ENCODE measurements around the gene TPRN. TPM values are rescaled to one million over a fixed set of nuclear protein-coding genes. Genes with fewer than 3 reads are reported as not detected.

Gene TPRN
- total and polyA plus RNA-seq, 9 of the 15 experiments (the other 6 are each of a cell fraction or from before 2014, with no cell fraction given): 0.31 to 31.9 (median 4.4) TPM

- TF ChIP-seq ZNF561 (CRISPR knock-in tag; conservative IDR thresholded peaks at IDR 0.05) (no peak), CREB1 (IDR thresholded peaks at IDR 0.05) (peak; percentile 100), CREB1 (CRISPR knock-in tag; IDR thresholded peaks at IDR 0.05) (peak; percentile 100), ZZZ3 (IDR thresholded peaks at IDR 0.05) (no peak), KDM1A (IDR thresholded peaks at IDR 0.05) (no peak), NR2F6 (CRISPR knock-in tag; IDR thresholded peaks at IDR 0.05) (no peak), KLF1 (tag; IDR thresholded peaks at IDR 0.05) (no peak; the same call in none of the 2 replicates), HCFC1 (IDR thresholded peaks at IDR 0.05; ENCODE audit: low read depth, low read length) (peak; percentile 97), NCOR1 (IDR thresholded peaks at IDR 0.05) (no peak; the same call in 1 of the 2 replicates), TSC22D4 (tag; IDR thresholded peaks at IDR 0.05) (no peak), STAT5A (IDR thresholded peaks at IDR 0.05; ENCODE audit: borderline replicate concordance, low read length) (no peak), ZNF609 (CRISPR knock-in tag; IDR thresholded peaks at IDR 0.05; ENCODE audit: borderline replicate concordance) (0 out of 2 replicates have a peak, but pooled peaks have one; percentile 12), BRCA1 (IDR thresholded peaks at IDR 0.05) (no peak), BRCA1 (CRISPR knock-in tag; IDR thresholded peaks at IDR 0.05) (no peak), ARID3A (IDR thresholded peaks at IDR 0.05; ENCODE audit: borderline replicate concordance, low read depth, low read length) (no peak), ZNF23 (CRISPR knock-in tag; IDR thresholded peaks at IDR 0.05) (no peak), NELFE (IDR thresholded peaks at IDR 0.05; ENCODE audit: insufficient read depth, insufficient read length) (no peak)
- TF ChIP-seq, protein P1, sequence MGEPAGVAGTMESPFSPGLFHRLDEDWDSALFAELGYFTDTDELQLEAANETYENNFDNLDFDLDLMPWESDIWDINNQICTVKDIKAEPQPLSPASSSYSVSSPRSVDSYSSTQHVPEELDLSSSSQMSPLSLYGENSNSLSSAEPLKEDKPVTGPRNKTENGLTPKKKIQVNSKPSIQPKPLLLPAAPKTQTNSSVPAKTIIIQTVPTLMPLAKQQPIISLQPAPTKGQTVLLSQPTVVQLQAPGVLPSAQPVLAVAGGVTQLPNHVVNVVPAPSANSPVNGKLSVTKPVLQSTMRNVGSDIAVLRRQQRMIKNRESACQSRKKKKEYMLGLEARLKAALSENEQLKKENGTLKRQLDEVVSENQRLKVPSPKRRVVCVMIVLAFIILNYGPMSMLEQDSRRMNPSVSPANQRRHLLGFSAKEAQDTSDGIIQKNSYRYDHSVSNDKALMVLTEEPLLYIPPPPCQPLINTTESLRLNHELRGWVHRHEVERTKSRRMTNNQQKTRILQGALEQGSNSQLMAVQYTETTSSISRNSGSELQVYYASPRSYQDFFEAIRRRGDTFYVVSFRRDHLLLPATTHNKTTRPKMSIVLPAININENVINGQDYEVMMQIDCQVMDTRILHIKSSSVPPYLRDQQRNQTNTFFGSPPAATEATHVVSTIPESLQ (CRISPR knock-in tag; IDR thresholded peaks at IDR 0.05): no peak
- TF ChIP-seq, protein P2, sequence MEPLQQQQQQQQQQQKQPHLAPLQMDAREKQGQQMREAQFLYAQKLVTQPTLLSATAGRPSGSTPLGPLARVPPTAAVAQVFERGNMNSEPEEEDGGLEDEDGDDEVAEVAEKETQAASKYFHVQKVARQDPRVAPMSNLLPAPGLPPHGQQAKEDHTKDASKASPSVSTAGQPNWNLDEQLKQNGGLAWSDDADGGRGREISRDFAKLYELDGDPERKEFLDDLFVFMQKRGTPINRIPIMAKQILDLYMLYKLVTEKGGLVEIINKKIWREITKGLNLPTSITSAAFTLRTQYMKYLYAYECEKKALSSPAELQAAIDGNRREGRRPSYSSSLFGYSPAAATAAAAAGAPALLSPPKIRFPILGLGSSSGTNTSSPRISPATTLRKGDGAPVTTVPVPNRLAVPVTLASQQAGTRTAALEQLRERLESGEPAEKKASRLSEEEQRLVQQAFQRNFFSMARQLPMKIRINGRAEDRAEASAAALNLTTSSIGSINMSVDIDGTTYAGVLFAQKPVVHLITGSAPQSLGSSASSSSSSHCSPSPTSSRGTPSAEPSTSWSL (CRISPR knock-in tag; IDR thresholded peaks at IDR 0.05; ENCODE audit: borderline replicate concordance): no peak
These were observed 11.8 kb downstream of the TPRN start, which contains the start of the genes ANAPC2 and SSNA1 (continued) for GRCh38 chr9:137188490-137189296.
